ENCODE measurements around the gene RUFY3.
"Not testable (repeated sequence)": the region's sequence is repeated elsewhere in the genome, so short reads cannot be mapped to it uniquely, and the experiment has no call there.

Gene RUFY3

GRCh38 chr4:70705183-70706043 is 16.4 kb upstream of the RUFY3 start:
- in situ Hi-C loops (cut with HindIII; ENCODE audit: low sequenced_read_pairs): no loop called here

GRCh38 chr4:70706044-70706461 is 15.7 kb upstream of the RUFY3 start:
- in situ Hi-C loops (cut with HindIII; ENCODE audit: low sequenced_read_pairs): no loop called here

- in situ Hi-C loops (cut with HindIII; ENCODE audit: low sequenced_read_pairs): no loop called here
These were observed 15.2 kb upstream of the RUFY3 start for GRCh38 chr4:70706516-70706915.

GRCh38 chr4:70709611-70710205 is 12.1 kb upstream of the RUFY3 start:
- in situ Hi-C loops (cut with HindIII; ENCODE audit: low sequenced_read_pairs): no loop called here

GRCh38 chr4:70711599-70711998 is 10.2 kb upstream of the RUFY3 start:
- in situ Hi-C loops (cut with HindIII; ENCODE audit: low sequenced_read_pairs): no loop called here

- in situ Hi-C loops (cut with HindIII; ENCODE audit: low sequenced_read_pairs): no loop called here
These were observed 9.6 kb upstream of the RUFY3 start for GRCh38 chr4:70712150-70712549.

GRCh38 chr4:70712604-70713452 is 8.9 kb upstream of the RUFY3 start:
- in situ Hi-C loops (cut with HindIII; ENCODE audit: low sequenced_read_pairs): no loop called here

- in situ Hi-C loops (cut with HindIII; ENCODE audit: low sequenced_read_pairs): no loop called here
These were observed 8.2 kb upstream of the RUFY3 start for GRCh38 chr4:70713453-70714078.

GRCh38 chr4:70714079-70714887 is 7.5 kb upstream of the RUFY3 start:
- in situ Hi-C loops (cut with HindIII; ENCODE audit: low sequenced_read_pairs): no loop called here

- in situ Hi-C loops (cut with HindIII; ENCODE audit: low sequenced_read_pairs): no loop called here
These were observed 6.7 kb upstream of the RUFY3 start for GRCh38 chr4:70715097-70715496.

- in situ Hi-C loops (cut with HindIII; ENCODE audit: low sequenced_read_pairs): no loop called here
These were observed 2.8 kb upstream of the RUFY3 start for GRCh38 chr4:70718811-70719604.

- in situ Hi-C loops (cut with HindIII; ENCODE audit: low sequenced_read_pairs): no loop called here
These were observed 531 bp downstream of the RUFY3 start for GRCh38 chr4:70722199-70722791.

GRCh38 chr4:70724463-70724862 is 2.7 kb downstream of the RUFY3 start:
- in situ Hi-C loops (cut with HindIII; ENCODE audit: low sequenced_read_pairs): no loop called here

GRCh38 chr4:70725633-70726032 is 3.9 kb downstream of the RUFY3 start:
- in situ Hi-C loops (cut with HindIII; ENCODE audit: low sequenced_read_pairs): no loop called here

GRCh38 chr4:70726515-70726914 is 4.8 kb downstream of the RUFY3 start:
- in situ Hi-C loops (cut with HindIII; ENCODE audit: low sequenced_read_pairs): not testable (repeated sequence)

- in situ Hi-C loops (cut with HindIII; ENCODE audit: low sequenced_read_pairs): no loop called here
These were observed 6.3 kb downstream of the RUFY3 start for GRCh38 chr4:70728091-70728490.

GRCh38 chr4:70732878-70733277 is 11.1 kb downstream of the RUFY3 start:
- in situ Hi-C loops (cut with HindIII; ENCODE audit: low sequenced_read_pairs): not testable (repeated sequence)

GRCh38 chr4:70734168-70734954 is 12.6 kb downstream of the RUFY3 start:
- in situ Hi-C loops (cut with HindIII; ENCODE audit: low sequenced_read_pairs): no loop called here
